Measurements from ENCODE around the gene ANKRD13A. TPM values are rescaled to one million over a fixed set of nuclear protein-coding genes. Genes with fewer than 3 reads are reported as not detected.
A peak's percentile ranks its signal among the peaks of the same experiment; 100 is the strongest.

The ANKRD13A gene
- total and polyA plus RNA-seq, 5 donors: 9.6 to 24.7 (median 21.1) TPM

- H3K4me3 ChIP-seq (ENCODE audit: low read length): peak overlapping the region; percentile 77
- H3K27ac ChIP-seq (ENCODE audit: low read length): no peak overlapping the region
- H3K9me3 ChIP-seq (ENCODE audit: control insufficient read depth, low read length): no peaks in the 10 kb centered on the region
- ATAC-seq (no peak), DNase-seq (no peak)
- WGBS: 50% methylated on average over 2 of the region's 2 CpGs
- H3K4me1 ChIP-seq (ENCODE audit: control insufficient read depth, insufficient read depth, low read length): peaks cover 5% of the 10 kb centered on the region
- intact Hi-C loops (cut with DNase I): no loop called here
- H3K27me3 ChIP-seq (ENCODE audit: control insufficient read depth, insufficient read depth): no peaks in the 10 kb centered on the region
Measured at GRCh38 chr12:109996483-109996853, 2.8 kb upstream of the ANKRD13A start.

GRCh38 chr12:109997393-109997792, 1.8 kb upstream of the ANKRD13A start:
- WGBS: 91% methylated on average over 4 of the region's 4 CpGs
- Histone ChIP-seq H3K4me1 (ENCODE audit: control insufficient read depth, insufficient read depth, low read length) (peaks cover 5% of the 10 kb centered on the region), H3K27me3 (ENCODE audit: control insufficient read depth, insufficient read depth) (no peaks in the 10 kb centered on the region), H3K27ac (ENCODE audit: low read length) (no peak overlapping the region), H3K4me3 (ENCODE audit: low read length) (no peak overlapping the region), H3K9me3 (ENCODE audit: control insufficient read depth, low read length) (no peaks in the 10 kb centered on the region)
- DNase-seq: no peak
- ATAC-seq: no peak
- intact Hi-C loops (cut with DNase I): no loop called here

GRCh38 chr12:109998241-109998903, 858 bp upstream of the ANKRD13A start:
- Histone ChIP-seq H3K4me1 (ENCODE audit: control insufficient read depth, insufficient read depth, low read length) (peaks cover 5% of the 10 kb centered on the region), H3K4me3 (ENCODE audit: low read length) (peak overlapping the region; percentile 87), H3K27me3 (ENCODE audit: control insufficient read depth, insufficient read depth) (no peaks in the 10 kb centered on the region), H3K27ac (ENCODE audit: low read length) (peak overlapping the region; percentile 88), H3K9me3 (ENCODE audit: control insufficient read depth, low read length) (no peaks in the 10 kb centered on the region)
- 62% methylated on average over 9 of the region's 9 CpGs for WGBS
- intact Hi-C loops (cut with DNase I): no loop called here
- ATAC-seq (no peak), DNase-seq (no peak)

GRCh38 chr12:109999649-109999971, 380 bp downstream of the ANKRD13A start:
- Histone ChIP-seq H3K27ac (ENCODE audit: low read length) (peak overlapping the region; percentile 7), H3K4me3 (ENCODE audit: low read length) (peak overlapping the region; percentile 87), H3K27me3 (ENCODE audit: control insufficient read depth, insufficient read depth) (no peaks in the 10 kb centered on the region), H3K4me1 (ENCODE audit: control insufficient read depth, insufficient read depth, low read length) (peaks cover 5% of the 10 kb centered on the region), H3K9me3 (ENCODE audit: control insufficient read depth, low read length) (no peaks in the 10 kb centered on the region)
- DNase-seq (peak in 1 of 3 donors; percentile 22), ATAC-seq (no peak)
- intact Hi-C loops (cut with DNase I): no loop called here
- under 1% methylated on average over 27 of the region's 27 CpGs for whole genome bisulfite sequencing

GRCh38 chr12:109999983-110000505, 814 bp downstream of the ANKRD13A start:
- Histone ChIP-seq H3K9me3 (ENCODE audit: control insufficient read depth, low read length) (no peaks in the 10 kb centered on the region), H3K4me1 (ENCODE audit: control insufficient read depth, insufficient read depth, low read length) (peaks cover 5% of the 10 kb centered on the region), H3K4me3 (ENCODE audit: low read length) (peak overlapping the region; percentile 87), H3K27me3 (ENCODE audit: control insufficient read depth, insufficient read depth) (no peaks in the 10 kb centered on the region), H3K27ac (ENCODE audit: low read length) (peak overlapping the region; percentile 7)
- intact Hi-C loops (cut with DNase I): no loop called here
- ATAC-seq (no peak), DNase-seq (peak in 2 of 3 donors; percentile 68 to 71)
- 3% methylated on average over 17 of the region's 17 CpGs for WGBS

GRCh38 chr12:110001596-110001995, 2.4 kb downstream of the ANKRD13A start:
- 88% methylated on average over 4 of the region's 4 CpGs for WGBS
- H3K27ac ChIP-seq (ENCODE audit: low read length): no peak overlapping the region
- ATAC-seq (no peak), DNase-seq (no peak)
- intact Hi-C loops (cut with DNase I): no loop called here
- H3K4me3 ChIP-seq (ENCODE audit: low read length): no peak overlapping the region
- peaks cover 5% of the 10 kb centered on the region for H3K4me1 ChIP-seq (ENCODE audit: control insufficient read depth, insufficient read depth, low read length)
- H3K27me3 ChIP-seq (ENCODE audit: control insufficient read depth, insufficient read depth): no peaks in the 10 kb centered on the region
- H3K9me3 ChIP-seq (ENCODE audit: control insufficient read depth, low read length): no peaks in the 10 kb centered on the region

- no peak overlapping the region for H3K27ac ChIP-seq (ENCODE audit: low read length)
- H3K9me3 ChIP-seq (ENCODE audit: control insufficient read depth, low read length): no peaks in the 10 kb centered on the region
- WGBS: 84% methylated on average over 8 of the region's 8 CpGs
- peaks cover 5% of the 10 kb centered on the region for H3K4me1 ChIP-seq (ENCODE audit: control insufficient read depth, insufficient read depth, low read length)
- DNase-seq (no peak), ATAC-seq (no peak)
- H3K27me3 ChIP-seq (ENCODE audit: control insufficient read depth, insufficient read depth): no peaks in the 10 kb centered on the region
- intact Hi-C loops (cut with DNase I): no loop called here
- H3K4me3 ChIP-seq (ENCODE audit: low read length): no peak overlapping the region
Measured at GRCh38 chr12:110002676-110003515, 3.7 kb downstream of the ANKRD13A start.

GRCh38 chr12:110004598-110004997, 5.4 kb downstream of the ANKRD13A start:
- no peaks in the 10 kb centered on the region for H3K27me3 ChIP-seq (ENCODE audit: control insufficient read depth, insufficient read depth)
- 86% methylated on average over 4 of the region's 4 CpGs for WGBS
- H3K4me1 ChIP-seq (ENCODE audit: control insufficient read depth, insufficient read depth, low read length): peaks cover 5% of the 10 kb centered on the region
- intact Hi-C loops (cut with DNase I): no loop called here
- no peak overlapping the region for H3K4me3 ChIP-seq (ENCODE audit: low read length)
- DNase-seq (no peak), ATAC-seq (no peak)
- no peak overlapping the region for H3K27ac ChIP-seq (ENCODE audit: low read length)
- no peaks in the 10 kb centered on the region for H3K9me3 ChIP-seq (ENCODE audit: control insufficient read depth, low read length)

- Histone ChIP-seq H3K4me1 (ENCODE audit: control insufficient read depth, insufficient read depth, low read length) (peaks cover under 1% of the 10 kb centered on the region), H3K27ac (ENCODE audit: low read length) (no peak overlapping the region), H3K4me3 (ENCODE audit: low read length) (no peak overlapping the region), H3K27me3 (ENCODE audit: control insufficient read depth, insufficient read depth) (no peaks in the 10 kb centered on the region), H3K9me3 (ENCODE audit: control insufficient read depth, low read length) (no peaks in the 10 kb centered on the region)
- 94% methylated on average over 7 of the region's 7 CpGs for WGBS
- no peak for DNase-seq
- intact Hi-C loops (cut with DNase I): no loop called here
- ATAC-seq: no peak
Measured at GRCh38 chr12:110005319-110005973, 6.2 kb downstream of the ANKRD13A start.

- H3K27ac ChIP-seq (ENCODE audit: low read length): no peak overlapping the region
- intact Hi-C loops (cut with DNase I): no loop called here
- 98% methylated on average over 4 of the region's 4 CpGs for WGBS
- H3K27me3 ChIP-seq (ENCODE audit: control insufficient read depth, insufficient read depth): no peaks in the 10 kb centered on the region
- no peak overlapping the region for H3K4me3 ChIP-seq (ENCODE audit: low read length)
- no peaks in the 10 kb centered on the region for H3K4me1 ChIP-seq (ENCODE audit: control insufficient read depth, insufficient read depth, low read length)
- no peak for DNase-seq
- no peaks in the 10 kb centered on the region for H3K9me3 ChIP-seq (ENCODE audit: control insufficient read depth, low read length)
- no peak for ATAC-seq
Measured at GRCh38 chr12:110006115-110006514, 6.9 kb downstream of the ANKRD13A start.

GRCh38 chr12:110007881-110008280, 8.7 kb downstream of the ANKRD13A start:
- no peak for ATAC-seq
- no peaks in the 10 kb centered on the region for H3K27me3 ChIP-seq (ENCODE audit: control insufficient read depth, insufficient read depth)
- no peaks in the 10 kb centered on the region for H3K9me3 ChIP-seq (ENCODE audit: control insufficient read depth, low read length)
- no peaks in the 10 kb centered on the region for H3K4me1 ChIP-seq (ENCODE audit: control insufficient read depth, insufficient read depth, low read length)
- no peak for DNase-seq
- no peak overlapping the region for H3K4me3 ChIP-seq (ENCODE audit: low read length)
- intact Hi-C loops (cut with DNase I): no loop called here
- H3K27ac ChIP-seq (ENCODE audit: low read length): no peak overlapping the region
